ENCODE results near the gene MAGEA3. TPM values are rescaled to one million over a fixed set of nuclear protein-coding genes. Genes with fewer than 3 reads are reported as not detected.
"Not testable (repeated sequence)": the region's sequence is repeated elsewhere in the genome, so short reads cannot be mapped to it uniquely, and the experiment has no call there.

Gene MAGEA3
- total RNA-seq, 1 experiment from 2014 or later = 252 TPM

DNA sequence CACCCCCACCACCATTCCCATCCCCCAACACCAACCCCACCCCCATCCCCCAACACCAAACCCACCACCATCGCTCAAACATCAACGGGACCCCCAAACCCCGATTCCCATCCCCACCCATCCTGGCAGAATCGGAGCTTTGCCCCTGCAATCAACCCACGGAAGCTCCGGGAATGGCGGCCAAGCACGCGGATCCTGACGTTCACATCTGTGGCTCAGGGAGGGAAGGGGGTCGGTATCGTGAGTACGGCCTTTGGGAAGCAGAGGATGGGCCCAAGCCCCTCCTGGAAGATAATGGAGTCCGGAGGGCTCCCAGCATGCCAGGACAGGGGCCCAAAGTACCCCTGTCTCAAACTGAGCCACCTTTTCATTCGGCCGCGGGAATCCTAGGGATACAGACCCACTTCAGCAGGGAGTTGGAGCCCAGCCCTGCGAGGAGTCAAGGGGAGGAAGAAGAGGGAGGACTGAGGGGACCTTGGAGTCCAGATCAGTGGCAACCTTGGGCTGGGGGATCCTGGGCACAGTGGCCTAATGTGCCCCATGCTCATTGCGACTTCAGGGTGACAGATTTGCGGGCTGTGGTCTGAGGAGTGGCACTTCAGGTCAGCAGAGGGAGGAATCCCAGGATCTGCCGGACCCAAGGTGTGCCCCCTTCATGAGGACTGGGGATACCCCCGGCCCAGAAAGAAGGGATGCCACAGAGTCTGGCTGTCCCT, 35.7 kb downstream of the MAGEA3 start:
- DNase-seq (ENCODE audit: low read depth, low spot score); in situ Hi-C loops (cut with HindIII; ENCODE audit: low pct_unique_long_range_greater_than_20kb, low sequenced_read_pairs): not testable (repeated sequence)

DNA sequence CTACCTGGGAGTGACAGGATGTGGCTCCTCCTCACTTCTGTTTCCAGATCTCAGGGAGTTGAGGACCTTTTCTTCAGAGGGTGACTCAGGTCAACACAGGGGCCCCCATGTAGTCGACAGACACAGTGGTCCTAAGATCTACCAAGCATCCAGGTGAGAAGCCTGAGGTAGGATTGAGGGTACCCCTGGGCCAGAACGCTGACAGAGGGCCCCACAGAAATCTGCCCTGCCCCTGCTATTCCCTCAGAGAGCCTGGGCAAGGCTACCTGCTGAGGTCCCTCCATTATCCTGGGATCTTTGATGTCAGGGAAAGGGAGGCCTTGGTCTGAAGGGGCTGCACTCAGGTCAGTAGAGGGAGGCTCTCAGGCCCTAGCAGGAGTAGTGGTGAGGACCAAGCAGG, 36.5 kb downstream of the MAGEA3 start:
- no peak for DNase-seq (ENCODE audit: low read depth, low spot score)
- in situ Hi-C loops (cut with HindIII; ENCODE audit: low pct_unique_long_range_greater_than_20kb, low sequenced_read_pairs) = no loop called here

DNA sequence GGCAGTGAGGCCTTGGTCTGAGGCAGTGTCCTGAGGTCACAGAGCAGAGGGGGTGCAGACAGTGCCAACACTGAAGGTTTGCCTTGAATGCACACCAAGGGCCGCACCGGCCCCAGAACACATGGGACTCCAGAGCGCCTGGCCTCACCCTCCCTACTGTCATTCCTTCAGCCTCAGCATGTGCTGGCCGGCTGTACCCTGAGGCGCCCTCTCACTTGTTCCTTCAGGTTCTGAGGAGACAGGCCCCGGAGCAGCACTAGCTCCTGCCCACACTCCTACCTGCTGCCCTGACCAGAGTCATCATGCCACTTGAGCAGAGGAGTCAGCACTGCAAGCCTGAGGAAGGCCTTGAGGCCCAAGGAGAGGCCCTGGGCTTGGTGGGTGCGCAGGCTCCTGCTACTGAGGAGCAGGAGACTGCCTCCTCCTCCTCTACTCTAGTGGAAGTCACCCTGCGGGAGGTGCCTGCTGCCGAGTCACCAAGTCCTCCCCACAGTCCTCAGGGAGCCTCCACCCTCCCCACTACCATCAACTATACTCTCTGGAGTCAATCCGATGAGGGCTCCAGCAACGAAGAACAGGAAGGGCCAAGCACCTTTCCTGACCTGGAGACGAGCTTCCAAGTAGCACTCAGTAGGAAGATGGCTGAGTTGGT, 37.4 kb downstream of the MAGEA3 start:
- no peak for DNase-seq (ENCODE audit: low read depth, low spot score)
- in situ Hi-C loops (cut with HindIII; ENCODE audit: low pct_unique_long_range_greater_than_20kb, low sequenced_read_pairs) = no loop called here

DNA sequence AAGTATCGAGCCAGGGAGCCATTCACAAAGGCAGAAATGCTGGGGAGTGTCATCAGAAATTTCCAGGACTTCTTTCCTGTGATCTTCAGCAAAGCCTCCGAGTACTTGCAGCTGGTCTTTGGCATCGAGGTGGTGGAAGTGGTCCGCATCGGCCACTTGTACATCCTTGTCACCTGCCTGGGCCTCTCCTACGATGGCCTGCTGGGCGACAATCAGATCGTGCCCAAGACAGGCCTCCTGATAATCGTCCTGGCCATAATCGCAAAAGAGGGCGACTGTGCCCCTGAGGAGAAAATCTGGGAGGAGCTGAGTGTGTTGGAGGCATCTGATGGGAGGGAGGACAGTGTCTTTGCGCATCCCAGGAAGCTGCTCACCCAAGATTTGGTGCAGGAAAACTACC, 37.9 kb downstream of the MAGEA3 start:
- in situ Hi-C loops (cut with HindIII; ENCODE audit: low pct_unique_long_range_greater_than_20kb, low sequenced_read_pairs); DNase-seq (ENCODE audit: low read depth, low spot score): not testable (repeated sequence)

DNA sequence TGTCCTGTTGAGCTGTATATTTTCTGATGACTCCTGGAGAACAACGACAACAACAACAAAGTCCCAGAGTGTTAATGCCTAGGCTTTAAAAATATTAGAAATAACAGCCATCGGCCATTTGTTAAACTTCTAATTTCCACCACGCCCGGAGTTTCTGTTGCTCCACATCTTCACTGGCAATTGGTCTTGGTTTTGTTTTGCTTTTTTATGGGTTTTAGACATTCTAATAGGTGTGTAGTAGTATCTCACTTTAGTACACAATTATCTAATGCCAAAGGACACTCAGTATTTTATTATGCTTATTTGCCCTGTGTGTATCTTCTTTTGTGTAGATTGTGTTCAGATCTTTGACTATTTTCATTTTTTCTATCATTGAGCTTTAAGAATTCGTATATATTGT, 40.0 kb downstream of the MAGEA3 start:
- no peak for DNase-seq (ENCODE audit: low read depth, low spot score)
- in situ Hi-C loops (cut with HindIII; ENCODE audit: low pct_unique_long_range_greater_than_20kb, low sequenced_read_pairs) = no loop called here

Other genes starting within 250 kb of the MAGEA3 start
- gene GABRA3, start 247.5 kb upstream of the MAGEA3 start, total RNA-seq (2014; rRNA removed; shearing (Covaris generic)) = 1.6 and 3.3 TPM in 2 replicates
- not detected in 2 replicates for gene GABRQ, start 60.9 kb upstream of the MAGEA3 start, total RNA-seq (2014; rRNA removed; shearing (Covaris generic))
- 1.1 TPM in 1 of 2 replicates, not detected in the other for gene CSAG2, start 10.5 kb downstream of the MAGEA3 start, total RNA-seq (2014; rRNA removed; shearing (Covaris generic))
- gene MAGEA2B, start 15.8 kb downstream of the MAGEA3 start, total RNA-seq (2014; rRNA removed; shearing (Covaris generic)) = 16.7 and 21.8 TPM in 2 replicates
- gene CSAG1, start 34.9 kb downstream of the MAGEA3 start, total RNA-seq (2014; rRNA removed; shearing (Covaris generic)) = 71.2 and 82.0 TPM in 2 replicates
- gene MAGEA12, start 35.0 kb downstream of the MAGEA3 start, total RNA-seq (2014; rRNA removed; shearing (Covaris generic)) = 133 and 153 TPM in 2 replicates
- gene MAGEA2, start 55.0 kb downstream of the MAGEA3 start, total RNA-seq (2014; rRNA removed; shearing (Covaris generic)) = 67.5 and 73.1 TPM in 2 replicates
- gene CSAG3, start 60.4 kb downstream of the MAGEA3 start, total RNA-seq (2014; rRNA removed; shearing (Covaris generic)) = 7.6 and 8.9 TPM in 2 replicates
- gene MAGEA6, start 70.9 kb downstream of the MAGEA3 start, total RNA-seq (2014; rRNA removed; shearing (Covaris generic)) = 187 and 193 TPM in 2 replicates
- gene CETN2, start 132.0 kb downstream of the MAGEA3 start, total RNA-seq (2014; rRNA removed; shearing (Covaris generic)) = 26.8 and 30.8 TPM in 2 replicates
- 15.1 and 17.9 TPM in 2 replicates for gene NSDHL, start 132.3 kb downstream of the MAGEA3 start, total RNA-seq (2014; rRNA removed; shearing (Covaris generic))
- gene ZNF185, start 199.3 kb downstream of the MAGEA3 start, total RNA-seq (2014; rRNA removed; shearing (Covaris generic)) = 0.56 and 0.92 TPM in 2 replicates

Data from SK-MEL-5 (cell line).